Aorta (tissue), 5 donors: ENCODE results near the gene RSAD1. TPM values are rescaled to one million over a fixed set of nuclear protein-coding genes. Genes with fewer than 3 reads are reported as not detected.

ENCODE experiments used
- ATAC-seq: fragments of 200-7000 bp; cut with Tn5 transposase; one replicate; pipeline ENCODE4 v1.9.1; 2022; ENCODE audit warnings: moderate library complexity; ENCODE audit not compliant: low FRiP score
- DNase-seq, 2 donors: peaks; one replicate each; pipeline ENCODE4 v3.0.0-alpha.2; 2020
- H3K27ac ChIP-seq, 2 donors: one replicate each; pipeline ENCODE4 v1.5.1; 2013; ENCODE audit warnings: low read length in 2 of 2, mild to moderate bottlenecking in 2 of 2, moderate library complexity in 2 of 2, control low read depth in 1 of 2, inconsistent platforms in 1 of 2, low read depth in 1 of 2
- H3K27me3 ChIP-seq, 2 donors: one replicate each; pipeline ENCODE4 v1.6.1; 2013; ENCODE audit warnings: control low read depth in 1 of 2, low read length in 1 of 2, mild to moderate bottlenecking in 1 of 2, moderate library complexity in 1 of 2; ENCODE audit not compliant: insufficient read depth in 2 of 2, control insufficient read depth in 1 of 2
- H3K36me3 ChIP-seq, 2 donors: one replicate each; pipeline ENCODE4 v1.6.1; 2013; ENCODE audit warnings: control low read depth in 1 of 2, low read length in 1 of 2, mild to moderate bottlenecking in 1 of 2; ENCODE audit not compliant: insufficient read depth in 2 of 2, control insufficient read depth in 1 of 2
- H3K4me1 ChIP-seq, 2 donors: one replicate each; pipeline ENCODE4 v1.6.1; 2013; ENCODE audit warnings: low read length in 2 of 2, control low read depth in 1 of 2, mild to moderate bottlenecking in 1 of 2, moderate library complexity in 1 of 2; ENCODE audit not compliant: insufficient read depth in 2 of 2, control insufficient read depth in 1 of 2
- H3K4me3 ChIP-seq, 2 donors: one replicate each; pipeline ENCODE4 v1.5.1; 2013; ENCODE audit warnings: low read length in 2 of 2, control low read depth in 1 of 2, mild to moderate bottlenecking in 1 of 2
- H3K9me3 ChIP-seq: one replicate; pipeline ENCODE4 v1.6.1; 2013; ENCODE audit warnings: mild to moderate bottlenecking, low read length; ENCODE audit not compliant: control insufficient read depth
- WGBS, 2 donors: extraction: QIAGEN DNeasy Blood & Tissue Kit; methylation state at CpG; one replicate each; pipeline ENCODE4 v1.1.7; 2013; 5-methylcytosine and 5-hydroxymethylcytosine counted together
- intact Hi-C, 2 donors: fragments of 100-400 bp; cut with DNase I; formaldehyde crosslinking; loops; one replicate each; pipeline versions ENCODE4 v1.14.2 to v1.15.0; 2022
- polyA plus RNA-seq, 2 donors: library from polyadenylated mRNA; stranded (reverse); fragments of 200-250 nt; gene quantifications; one replicate each; pipeline ENCODE4 v1.2.3, GENCODE V29; 2013
- total RNA-seq, 2 donors: library from RNA; stranded (reverse); fragmentation: NEBNext Ultra II Directional; extraction: Animal tissue kit (Norgen Biotek cat#: 25700); gene quantifications; one replicate each; pipeline ENCODE4 v1.2.1, GENCODE V29; 2021
- donor health status: healthy with polysubstance abuse.
- donor health status: Bipolar disorder and iron deficiency.
- donor health status: DM: no; HTN: no; CAD: no.
- donor health status: DM: no; HTN: no; CAD: no.
- donor health status: DM: yes; HTN: yes; CAD: no.

RSAD1 gene
- total and polyA plus RNA-seq, 4 donors: 12.1 to 42.3 (median 35.7) TPM

DNA sequence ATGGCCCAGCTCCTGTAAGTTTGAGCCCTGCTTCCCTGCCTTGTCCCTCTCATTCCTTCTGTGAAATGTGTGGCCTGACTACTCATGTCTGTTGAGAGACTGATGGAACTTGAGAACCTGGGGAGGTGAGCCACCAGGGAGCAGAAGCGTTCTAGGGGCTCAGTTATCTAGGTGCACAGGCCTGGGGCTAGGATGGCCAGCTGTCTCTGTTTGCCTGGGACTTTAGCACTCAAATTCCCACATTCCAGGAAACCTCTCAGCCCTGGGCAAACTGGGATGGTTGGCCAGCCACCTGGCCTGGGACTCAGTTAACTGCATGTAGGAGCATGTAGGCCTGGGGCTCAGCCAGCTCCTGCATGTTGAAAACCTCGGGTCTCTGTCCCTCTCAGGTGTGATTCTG lies 44.5 kb downstream of the RSAD1 start:
- H3K36me3 ChIP-seq: no peaks in the 10 kb centered on the region
- H3K4me3 ChIP-seq: no peak overlapping the region
- WGBS, 2 donors: 89 to 90% methylated on average over 2 of the region's 2 CpGs
- H3K4me1 ChIP-seq: no peaks in the 10 kb centered on the region
- intact Hi-C loops: no loop called here
- ATAC-seq: no peak
- no peak for DNase-seq
- no peaks in the 10 kb centered on the region for H3K27me3 ChIP-seq
- H3K9me3 ChIP-seq: no peaks in the 10 kb centered on the region
- H3K27ac ChIP-seq: no peak overlapping the region

DNA sequence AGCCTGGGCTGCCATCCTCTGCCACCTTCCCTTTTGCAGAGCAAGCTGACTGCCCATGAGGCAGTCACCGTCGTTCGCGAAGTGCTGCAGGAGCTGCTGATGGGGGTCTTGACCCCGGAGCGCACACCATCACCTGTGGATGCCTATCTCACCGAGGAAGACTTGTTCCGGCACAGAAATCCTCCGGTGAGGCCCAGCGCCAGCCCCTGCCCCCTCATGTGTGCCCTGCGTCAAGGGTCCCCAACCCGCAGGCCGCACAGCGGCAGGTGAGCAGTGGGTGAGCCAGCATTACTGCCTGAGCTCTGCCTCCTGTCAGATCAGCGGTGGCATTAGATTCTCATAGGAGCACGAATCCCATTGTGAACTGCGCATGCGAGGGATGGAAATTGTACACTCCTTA lies 46.2 kb downstream of the RSAD1 start:
- Histone ChIP-seq H3K9me3 (no peaks in the 10 kb centered on the region), H3K4me1 (no peaks in the 10 kb centered on the region), H3K27me3 (no peaks in the 10 kb centered on the region), H3K36me3 (no peaks in the 10 kb centered on the region), H3K27ac (no peak overlapping the region), H3K4me3 (no peak overlapping the region)
- WGBS, 2 donors: 93% methylated on average over 18 of the region's 18 CpGs
- DNase-seq (no peak), ATAC-seq (no peak)
- intact Hi-C loops: no loop called here

DNA sequence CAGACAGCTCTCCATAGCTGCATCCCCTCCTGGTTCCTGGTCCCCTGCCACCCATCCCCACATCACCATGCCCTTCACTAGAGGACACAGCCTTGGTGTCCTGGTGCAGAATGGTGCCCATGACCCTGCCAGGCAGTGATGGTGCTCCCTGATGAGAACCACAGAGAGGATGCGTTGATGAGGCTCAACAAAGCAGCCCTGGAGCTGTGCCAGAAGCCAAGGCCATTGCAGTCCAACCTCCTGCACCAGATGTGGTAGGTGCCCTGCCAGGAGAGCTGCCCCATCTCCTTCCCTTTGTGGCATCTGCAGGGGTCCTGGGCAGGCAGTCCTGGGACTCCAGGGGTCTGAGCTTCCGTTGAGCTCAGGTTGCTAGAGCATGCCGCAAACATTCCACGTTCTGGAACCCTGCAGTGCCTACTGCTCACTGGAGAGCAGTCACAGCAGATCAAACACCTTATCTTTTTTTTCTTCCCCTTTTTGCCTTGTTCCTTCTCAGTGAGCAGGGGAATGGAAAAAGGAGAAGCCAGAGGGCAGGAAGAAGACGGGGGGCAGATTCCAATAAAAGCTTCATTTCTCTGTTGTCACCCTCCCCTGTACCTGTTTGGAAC lies 48.6 kb downstream of the RSAD1 start:
- H3K36me3 ChIP-seq: no peaks in the 10 kb centered on the region
- H3K27ac ChIP-seq: no peak overlapping the region
- no peaks in the 10 kb centered on the region for H3K9me3 ChIP-seq
- H3K4me1 ChIP-seq: no peaks in the 10 kb centered on the region
- WGBS, 2 donors: 61 to 70% methylated on average over 5 of the region's 5 CpGs
- H3K4me3 ChIP-seq: no peak overlapping the region
- intact Hi-C loops: no loop called here
- no peak for ATAC-seq
- no peak for DNase-seq
- peaks cover 0 to 2% of the 10 kb centered on the region in 2 donors for H3K27me3 ChIP-seq

DNA sequence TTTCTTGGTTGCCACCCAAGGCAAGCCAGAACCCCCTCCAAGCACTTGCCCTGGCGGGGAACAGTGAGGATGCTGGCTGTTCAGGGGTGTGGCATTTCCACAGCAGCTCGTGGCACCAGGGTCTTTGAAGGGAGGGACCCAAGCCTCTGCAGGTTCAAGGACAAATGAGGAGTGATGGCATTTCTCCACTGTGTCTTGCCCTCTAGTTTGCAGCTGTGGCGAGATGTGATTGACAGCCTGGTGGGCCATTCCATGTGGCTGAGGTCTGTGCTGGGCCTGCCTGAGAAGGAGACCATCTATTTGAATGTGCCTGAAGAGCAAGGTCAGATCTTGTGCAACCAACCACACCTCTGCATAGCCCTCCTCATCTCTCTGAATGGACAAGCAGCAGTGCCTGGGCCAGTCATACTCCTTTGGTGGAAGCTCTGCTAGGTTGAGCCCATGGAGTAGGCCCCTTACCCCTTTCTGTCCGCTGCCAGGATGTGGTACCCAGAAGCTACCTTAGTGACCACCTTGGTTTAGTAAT lies 49.4 kb downstream of the RSAD1 start:
- Histone ChIP-seq H3K27ac (no peak overlapping the region), H3K27me3 (peaks cover 0 to 2% of the 10 kb centered on the region in 2 donors), H3K36me3 (no peaks in the 10 kb centered on the region), H3K9me3 (no peaks in the 10 kb centered on the region), H3K4me1 (no peaks in the 10 kb centered on the region), H3K4me3 (no peak overlapping the region)
- ATAC-seq: no peak
- no peak for DNase-seq
- 49 to 91% methylated on average over 4 of the region's 4 CpGs for WGBS, 2 donors
- intact Hi-C loops: no loop called here

DNA sequence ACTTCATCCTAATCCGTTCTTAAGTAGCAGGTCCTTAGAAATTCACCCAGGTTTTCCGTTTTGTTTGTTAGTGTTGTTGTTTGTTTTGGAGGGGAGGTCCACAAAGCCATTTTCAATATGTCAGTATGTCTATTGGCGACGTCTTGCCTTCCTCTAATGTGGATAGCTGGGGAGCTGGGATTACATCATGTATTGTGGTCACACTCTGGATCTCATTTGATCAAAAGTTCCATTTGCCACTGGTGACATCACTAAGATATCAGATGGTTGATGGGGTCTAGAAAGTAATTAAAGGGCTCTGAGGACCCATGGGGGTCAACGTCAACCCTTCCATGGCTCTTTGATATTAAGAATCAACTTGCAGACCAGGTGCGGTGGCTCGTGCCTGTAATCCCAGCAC lies 51.2 kb downstream of the RSAD1 start:
- Histone ChIP-seq H3K4me1 (no peaks in the 10 kb centered on the region), H3K4me3 (no peak overlapping the region), H3K27ac (no peak overlapping the region), H3K9me3 (no peaks in the 10 kb centered on the region), H3K36me3 (no peaks in the 10 kb centered on the region), H3K27me3 (peaks cover 0 to 2% of the 10 kb centered on the region in 2 donors)
- DNase-seq (no peak), ATAC-seq (no peak)
- WGBS, 2 donors: 87 to 90% methylated on average over 7 of the region's 7 CpGs
- intact Hi-C loops: no loop called here

DNA sequence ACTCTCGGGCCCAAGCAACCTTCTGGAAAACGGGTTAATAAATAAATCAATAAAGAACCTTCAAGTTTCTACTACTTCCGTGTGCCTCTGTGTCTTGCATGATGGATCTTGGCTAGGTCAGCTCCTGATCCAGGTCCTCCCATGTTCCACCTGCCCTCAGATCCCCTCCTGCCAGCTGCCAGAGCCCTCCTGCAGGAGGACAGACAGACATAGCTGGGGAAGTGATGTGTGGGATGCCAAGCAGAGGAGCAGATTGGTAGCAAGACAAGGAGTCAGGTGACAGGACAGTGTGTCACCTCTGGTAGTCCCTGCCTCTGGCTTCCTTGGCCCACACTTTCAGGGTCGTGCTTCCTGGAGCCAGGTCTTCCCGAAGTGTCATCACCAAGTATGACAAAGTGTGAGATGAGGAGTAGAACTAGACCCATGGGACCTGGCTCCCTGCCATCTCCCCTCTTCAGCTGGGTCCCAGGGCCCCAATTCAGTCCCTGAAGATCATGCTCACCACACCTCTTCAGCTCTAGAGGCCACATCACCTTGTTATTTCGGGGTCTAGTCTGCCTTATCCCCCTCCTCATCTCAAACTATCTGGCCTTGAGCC lies 52.9 kb downstream of the RSAD1 start:
- Histone ChIP-seq H3K36me3 (no peaks in the 10 kb centered on the region), H3K4me1 (no peaks in the 10 kb centered on the region), H3K9me3 (no peaks in the 10 kb centered on the region), H3K27me3 (peaks cover 0 to 2% of the 10 kb centered on the region in 2 donors), H3K4me3 (no peak overlapping the region), H3K27ac (no peak overlapping the region)
- DNase-seq (no peak), ATAC-seq (no peak)
- WGBS, 2 donors: 54 to 66% methylated on average over 6 of the region's 6 CpGs
- intact Hi-C loops: no loop called here

DNA sequence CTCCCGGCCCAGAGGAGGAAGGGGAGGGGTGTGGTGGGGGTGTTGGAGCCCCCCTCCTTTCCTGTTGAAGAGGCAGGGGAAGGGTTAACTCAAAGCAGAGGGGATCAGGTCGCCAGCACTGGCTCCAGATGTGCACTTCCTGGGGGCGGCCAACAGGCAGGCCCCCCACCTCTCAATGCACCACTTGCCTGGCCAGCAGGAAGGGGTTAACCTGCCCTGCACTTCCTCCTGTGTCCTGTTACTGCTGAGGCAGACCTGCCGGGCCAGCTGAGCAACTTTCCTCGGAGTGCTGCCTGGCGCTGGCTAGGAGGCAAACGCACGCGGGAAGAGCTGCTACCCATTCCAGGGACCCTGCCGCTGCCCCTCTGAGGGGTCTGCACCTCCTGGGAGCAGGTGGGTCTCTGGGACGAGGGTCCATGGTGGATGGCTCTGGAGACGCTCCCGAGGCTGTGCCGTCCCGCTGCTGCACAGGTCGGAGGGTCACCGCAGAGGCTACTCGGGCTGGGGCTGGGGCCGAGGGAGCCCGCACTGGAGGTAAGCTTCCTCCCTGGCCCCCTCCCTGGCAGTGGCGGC lies 53.9 kb downstream of the RSAD1 start, which contains the start of gene EPN3:
TSS of gene EPN3 (plus strand) at position 284 of the 573 bp plus-strand sequence. CDS start 3,822 bp downstream, outside the sequence.
- H3K27me3 ChIP-seq: peaks cover 0 to 2% of the 10 kb centered on the region in 2 donors
- no peaks in the 10 kb centered on the region for H3K4me1 ChIP-seq
- no peak within 1 kb of the TSS for H3K4me3 ChIP-seq
- 2% methylated on average over 18 to 21 of the region's 21 CpGs for WGBS, 2 donors
- DNase-seq: no peak
- ATAC-seq: no peak
- H3K36me3 ChIP-seq: no peaks in the 10 kb centered on the region
- intact Hi-C loops: no loop called here
- H3K9me3 ChIP-seq: no peaks in the 10 kb centered on the region
- H3K27ac ChIP-seq: no peak within 1 kb of the TSS

DNA sequence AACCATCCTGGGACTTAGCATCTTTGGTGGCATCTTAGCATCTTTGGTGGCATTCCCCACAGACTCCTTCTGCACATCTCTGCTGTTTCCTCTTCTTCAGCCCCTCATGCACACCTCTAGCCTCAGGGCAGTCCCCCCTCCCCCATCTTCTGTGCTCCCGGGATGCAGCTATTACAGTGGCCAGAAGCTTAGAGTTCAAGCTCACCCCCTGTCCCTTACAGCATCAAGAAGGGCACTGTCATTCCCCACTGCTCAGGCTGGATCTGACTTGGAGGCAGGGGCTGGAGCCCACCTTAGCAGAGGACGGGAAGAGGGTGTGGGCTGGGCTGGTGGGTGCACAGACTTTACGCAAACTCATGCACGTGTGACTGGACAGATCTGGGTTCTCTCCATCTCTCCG lies 54.5 kb downstream of the RSAD1 start:
- intact Hi-C loops: no loop called here
- no peak overlapping the region for H3K4me3 ChIP-seq
- no peak for ATAC-seq

DNA sequence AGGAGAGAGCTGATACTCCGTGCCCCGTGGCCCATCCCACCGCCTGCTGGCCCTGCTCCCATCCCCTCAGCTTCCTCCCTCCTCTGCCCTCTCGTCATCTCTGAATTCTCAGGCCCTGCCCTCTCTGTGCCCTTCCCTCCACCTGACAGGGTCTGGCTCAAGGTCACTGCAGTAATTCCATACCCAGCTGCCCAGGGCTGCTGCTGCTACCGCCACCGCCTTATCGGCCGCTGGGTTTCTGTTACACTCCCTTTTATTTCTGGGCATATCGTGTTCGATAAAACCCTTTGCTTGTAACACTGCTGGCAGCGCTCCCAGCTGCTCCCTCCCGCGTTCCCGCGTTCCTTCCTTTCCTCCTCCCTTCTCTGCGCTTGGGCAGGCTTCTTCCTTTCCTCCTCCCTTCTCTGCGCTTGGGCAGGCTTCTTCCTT lies 55.1 kb downstream of the RSAD1 start:
- Histone ChIP-seq H3K4me1 (no peaks in the 10 kb centered on the region), H3K4me3 (no peak overlapping the region), H3K27ac (no peak overlapping the region), H3K27me3 (peaks cover 0 to 2% of the 10 kb centered on the region in 2 donors), H3K9me3 (no peaks in the 10 kb centered on the region), H3K36me3 (no peaks in the 10 kb centered on the region)
- WGBS, 2 donors: 0 to 1% methylated on average over 17 of the region's 17 CpGs
- DNase-seq: no peak
- ATAC-seq: peak; percentile 31
- intact Hi-C loops: no loop called here

More for the DNA sequence above, 54.5 kb downstream of the RSAD1 start:
- WGBS, 2 donors: 17% methylated on average over 5 of the region's 5 CpGs
- Histone ChIP-seq H3K9me3 (no peaks in the 10 kb centered on the region), H3K4me1 (no peaks in the 10 kb centered on the region), H3K27me3 (peaks cover 0 to 2% of the 10 kb centered on the region in 2 donors), H3K27ac (no peak overlapping the region), H3K36me3 (no peaks in the 10 kb centered on the region)
- DNase-seq: no peak
